ENCODE results near the gene TMEM156.
"Not testable (repeated sequence)": the region's sequence is repeated elsewhere in the genome, so short reads cannot be mapped to it uniquely, and the experiment has no call there.

Gene TMEM156

DNA sequence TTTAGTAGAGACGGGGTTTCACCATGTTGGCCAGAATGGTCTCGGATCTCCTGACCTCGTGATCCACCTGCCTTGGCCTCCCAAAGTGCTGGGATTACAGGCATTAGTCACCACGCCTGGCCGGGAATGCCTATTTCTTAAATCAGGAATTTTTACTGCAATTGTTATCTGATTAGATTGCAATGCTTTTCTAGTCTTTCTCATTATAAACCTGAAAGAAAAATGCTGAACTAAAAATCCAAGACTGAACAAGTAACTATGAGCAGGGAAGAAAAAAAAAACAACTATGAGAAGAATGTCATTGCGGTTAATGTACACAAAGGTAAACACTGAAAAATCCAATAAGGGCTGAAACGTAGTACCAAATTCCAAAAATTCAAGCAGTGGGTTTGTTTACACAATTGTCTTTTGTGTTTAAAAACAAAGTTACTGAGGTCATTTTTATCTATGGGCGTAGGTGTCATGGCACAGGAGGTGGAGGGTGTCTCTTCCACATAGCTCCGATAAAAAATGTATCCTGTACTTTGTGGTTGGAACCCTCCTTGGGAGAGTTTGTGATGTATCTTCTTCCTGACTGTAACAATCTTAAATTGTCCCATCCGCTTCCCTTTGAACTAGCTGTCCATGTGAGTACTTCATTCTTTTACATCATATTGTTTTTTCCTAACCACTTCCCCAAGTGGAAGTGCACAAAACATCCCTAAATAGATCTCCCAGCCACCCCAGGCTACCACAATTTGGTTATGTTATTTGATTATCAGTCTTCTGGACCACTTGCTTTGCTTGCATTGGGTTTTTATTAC, 11.1 kb upstream of the TMEM156 start:
- no peak for DNase-seq

- no peak for DNase-seq
Observed at GRCh38 chr4:39042366-39042765, 10.2 kb upstream of the TMEM156 start.

DNA sequence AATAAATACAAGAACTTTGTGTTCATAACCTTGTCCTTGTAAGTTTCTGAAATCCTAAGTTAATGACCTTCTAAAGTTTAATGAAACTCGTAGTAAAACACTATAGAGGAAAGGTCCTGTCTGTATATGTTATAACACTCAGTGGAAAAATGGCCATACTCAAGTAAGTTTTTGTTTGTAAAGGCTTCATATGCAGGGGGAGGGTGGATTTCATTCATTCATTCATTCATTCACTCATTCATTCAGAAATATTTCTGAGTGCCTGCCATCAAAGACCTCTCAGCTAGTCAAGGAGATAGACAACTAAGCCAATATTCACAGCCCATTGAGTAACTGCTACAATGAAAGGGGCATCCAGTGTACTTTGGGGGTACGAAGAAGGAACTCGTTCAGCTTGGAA, 6.9 kb upstream of the TMEM156 start:
- DNase-seq: no peak

DNA sequence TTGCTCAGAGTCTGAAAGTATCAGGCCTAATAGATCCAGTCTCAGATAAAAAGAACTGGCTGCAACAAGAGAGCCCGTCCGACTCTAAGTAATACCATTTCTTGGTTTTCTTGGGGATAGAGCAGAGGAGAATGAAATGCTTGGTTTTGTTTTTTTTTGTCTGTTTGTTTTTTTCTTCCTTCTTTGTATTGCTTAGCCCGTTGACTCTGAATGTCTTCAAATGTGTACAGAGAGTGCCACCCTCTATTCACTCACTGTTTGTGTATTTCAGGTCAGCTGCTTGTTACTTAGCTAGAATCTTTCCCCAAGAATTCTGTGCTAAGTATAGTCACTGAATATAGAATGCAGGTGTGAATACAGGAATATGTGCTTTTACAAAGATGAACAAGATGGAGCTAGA, 5.7 kb upstream of the TMEM156 start:
- DNase-seq: no peak

DNA sequence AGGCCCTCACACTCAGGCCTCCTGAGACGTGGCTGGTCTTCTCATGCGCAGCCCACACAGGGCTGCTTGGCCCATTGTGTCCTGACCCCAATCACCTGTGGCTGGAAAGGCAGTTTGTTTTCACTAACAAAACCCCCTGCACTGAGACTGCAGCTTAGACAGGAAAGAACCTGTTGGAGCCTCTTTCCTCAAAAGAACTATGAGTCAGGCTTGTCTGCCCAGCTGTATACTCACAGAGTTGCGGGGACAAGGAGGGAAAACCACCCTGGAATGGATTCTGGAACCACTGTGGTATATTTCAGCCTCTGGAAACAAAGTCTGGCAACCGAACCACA, 5.2 kb upstream of the TMEM156 start:
- DNase-seq: no peak

DNA sequence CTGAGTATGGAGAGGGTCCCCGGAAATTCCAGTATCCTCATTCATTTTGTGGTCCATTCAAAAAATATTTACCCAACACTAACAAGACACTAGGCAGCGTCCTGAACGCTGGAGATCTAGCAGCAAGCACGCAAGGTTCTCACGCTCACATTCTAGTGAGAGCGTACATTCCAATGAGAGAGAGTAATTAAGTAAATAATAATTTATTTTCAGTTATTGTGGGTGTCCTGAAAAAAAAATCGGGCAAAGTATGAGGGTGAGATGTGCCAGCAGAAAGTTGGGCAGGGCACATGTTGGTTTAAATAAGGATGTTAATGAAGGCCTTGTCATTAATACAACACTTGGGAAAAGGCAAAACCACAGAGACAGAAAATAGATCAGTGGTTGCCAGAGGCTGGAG, 4.0 kb upstream of the TMEM156 start:
- DNase-seq: no peak

DNA sequence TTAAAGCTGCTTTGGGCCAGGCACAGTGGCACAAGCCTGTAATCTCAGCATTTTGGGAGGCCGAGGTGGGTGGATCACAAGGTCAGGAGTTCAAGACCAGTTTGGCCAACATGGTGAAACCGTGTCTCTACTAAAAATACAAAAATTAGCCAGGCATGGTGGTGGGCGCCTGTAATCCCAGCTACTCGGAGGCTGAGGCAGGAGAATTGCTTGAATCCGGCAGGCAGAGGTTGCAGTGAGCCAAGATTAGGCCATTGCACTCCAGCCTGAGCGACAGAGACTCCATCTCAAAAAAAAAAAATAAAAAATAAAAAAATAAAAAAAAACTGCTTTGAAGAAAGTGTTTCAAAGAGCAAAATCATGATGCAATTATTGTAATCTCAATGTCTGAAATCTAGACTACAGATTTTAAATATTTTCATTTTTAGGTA, 604 bp downstream of the TMEM156 start:
- DNase-seq: not testable (repeated sequence)

DNA sequence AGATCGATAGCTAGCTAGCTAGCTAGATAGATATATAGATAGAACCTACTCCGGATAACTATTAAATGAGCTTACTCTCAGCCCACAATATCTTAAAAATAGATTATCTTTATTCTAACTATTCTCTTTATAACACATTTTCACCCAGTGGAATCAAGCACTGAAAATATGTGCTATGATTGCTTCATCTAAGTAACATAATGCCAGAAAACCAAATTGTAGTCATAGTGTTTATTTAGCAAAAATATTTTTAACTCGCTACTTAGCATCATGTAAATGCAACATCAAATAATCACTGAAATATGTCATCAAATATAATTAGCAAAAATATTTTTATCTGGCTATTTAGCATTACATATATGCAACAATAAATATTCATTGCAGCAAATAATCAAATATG, 1.5 kb downstream of the TMEM156 start:
- DNase-seq: no peak

DNA sequence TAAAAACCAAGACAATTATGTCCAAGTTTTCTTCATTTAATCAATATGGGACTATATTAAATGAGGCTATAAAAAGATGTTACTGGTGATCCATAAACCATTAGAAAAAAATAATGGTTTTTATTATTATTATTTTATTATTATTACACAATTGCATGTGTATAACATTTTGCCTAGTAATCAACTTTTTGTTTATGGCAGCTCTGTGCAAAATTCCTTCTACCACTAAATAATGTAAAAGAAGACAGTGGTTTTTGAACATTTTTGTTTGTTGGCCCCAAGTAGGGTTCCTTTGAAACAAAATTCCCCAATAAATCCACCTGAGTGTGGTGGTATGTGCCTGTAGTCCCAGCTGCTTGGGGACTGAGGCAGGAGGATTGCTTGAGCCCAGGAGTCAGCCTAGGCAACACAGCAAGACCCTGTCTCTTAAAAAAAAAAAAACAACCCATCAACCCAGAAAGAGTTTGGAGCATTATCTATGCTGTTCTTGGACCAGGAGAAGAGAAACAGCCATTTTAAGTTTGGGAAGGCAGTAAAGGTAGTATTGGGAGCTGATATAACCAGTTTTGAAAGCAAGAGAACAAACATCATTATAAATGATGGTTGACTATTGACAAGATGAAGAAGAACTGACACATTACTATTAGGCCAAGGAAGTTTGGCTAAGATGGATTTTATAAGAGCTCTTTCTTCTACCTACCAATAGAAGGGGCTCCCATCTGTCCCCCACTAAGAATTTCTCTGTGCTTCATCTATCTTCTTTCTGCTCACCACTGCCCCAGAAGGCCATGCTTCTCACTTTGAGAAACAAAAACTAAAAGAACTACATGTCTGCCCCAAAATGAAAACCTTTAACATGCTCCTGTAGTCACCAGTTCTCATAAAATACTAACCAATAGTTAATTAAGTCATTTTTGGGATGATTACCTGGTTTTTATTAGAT, 2.2 kb downstream of the TMEM156 start:
- peak in 1 of 2 donors; percentile 9 for DNase-seq

GRCh38 chr4:39026096-39026495, 6.1 kb downstream of the TMEM156 start:
- DNase-seq: no peak

- no peak for DNase-seq
Observed at GRCh38 chr4:39025552-39026085, 6.6 kb downstream of the TMEM156 start.

DNA sequence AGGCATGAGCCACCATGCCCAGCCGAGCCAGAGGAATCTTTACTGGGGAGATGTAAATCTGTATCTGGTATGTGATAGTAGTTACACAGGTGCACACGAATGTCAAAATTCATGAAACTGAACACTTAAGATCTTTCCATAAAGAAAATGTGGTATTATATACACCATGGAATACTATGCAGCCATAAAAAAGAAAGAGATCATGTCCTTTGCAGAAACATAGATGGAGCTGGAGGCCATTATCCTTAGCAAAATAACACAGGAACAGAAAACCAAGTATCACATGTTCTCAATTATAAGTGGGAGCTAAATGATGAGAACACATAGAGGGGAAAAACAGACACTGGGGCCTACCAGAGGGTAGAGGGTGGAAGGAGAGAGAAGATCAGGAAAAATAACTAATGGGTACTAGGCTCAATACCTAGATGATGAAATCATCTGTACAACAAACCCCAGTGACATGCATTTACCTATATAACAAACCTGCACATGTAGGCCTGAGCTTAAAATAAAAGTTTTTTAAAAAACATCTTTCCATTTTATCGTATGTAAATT, 7.8 kb downstream of the TMEM156 start:
- DNase-seq: no peak

DNA sequence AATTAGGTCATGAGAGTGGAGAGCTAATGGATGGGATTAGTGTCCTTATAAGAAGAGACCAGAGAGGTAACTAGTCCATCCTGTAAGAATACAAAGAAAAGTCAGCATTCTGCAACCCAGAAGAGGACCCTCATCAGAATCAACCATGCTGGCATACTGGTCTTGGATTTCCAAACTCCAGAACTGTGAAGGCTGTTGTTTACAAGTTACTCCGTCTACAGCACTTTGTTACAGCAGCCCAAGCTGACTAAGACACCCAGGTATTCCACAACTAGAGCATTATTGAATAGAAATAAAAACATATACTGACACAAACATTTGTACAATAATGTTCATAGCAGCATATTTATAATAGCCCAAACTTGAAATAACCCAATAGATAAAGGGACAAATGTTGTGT, 9.2 kb downstream of the TMEM156 start:
- DNase-seq: no peak

DNA sequence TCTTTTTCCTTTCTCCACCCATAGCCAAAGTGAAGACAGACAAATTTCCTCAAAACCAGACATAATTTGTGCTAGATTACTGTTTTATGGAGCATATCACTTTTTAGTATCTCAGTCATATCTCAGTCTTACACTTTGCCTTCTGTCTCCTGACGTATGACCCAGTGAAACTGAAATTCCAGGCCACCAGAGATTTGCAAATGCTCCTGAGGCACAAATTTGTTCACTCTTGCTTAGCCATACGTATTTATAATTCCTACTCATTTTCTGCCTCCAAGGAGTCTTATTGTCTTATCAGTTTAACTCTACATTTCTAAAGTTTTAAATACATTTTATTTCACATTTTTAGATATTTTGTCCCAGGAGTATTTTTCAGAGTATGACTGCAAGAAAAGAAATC, 10.0 kb downstream of the TMEM156 start:
- no peak for DNase-seq

- DNase-seq: no peak
Observed at GRCh38 chr4:39021631-39022030, 10.6 kb downstream of the TMEM156 start.

DNA sequence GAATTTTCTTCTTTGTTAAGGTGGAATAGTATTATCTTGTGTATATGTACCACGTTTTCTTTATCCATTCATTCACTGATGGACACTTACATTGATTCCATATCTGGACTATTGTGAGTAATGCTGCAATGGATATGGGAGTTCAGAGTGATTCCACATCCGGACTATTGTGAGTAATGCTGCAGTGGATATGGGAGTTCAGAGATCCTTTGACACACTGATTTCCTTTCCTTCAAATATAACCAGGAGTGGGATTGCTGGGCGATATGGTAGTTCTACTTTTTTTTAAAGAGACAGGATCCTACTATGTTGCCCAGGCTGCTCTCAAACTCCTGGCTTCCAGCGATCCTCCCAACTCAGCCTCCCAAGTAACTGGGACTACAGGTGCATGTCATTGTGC, 12.1 kb downstream of the TMEM156 start:
- DNase-seq: no peak

DNA sequence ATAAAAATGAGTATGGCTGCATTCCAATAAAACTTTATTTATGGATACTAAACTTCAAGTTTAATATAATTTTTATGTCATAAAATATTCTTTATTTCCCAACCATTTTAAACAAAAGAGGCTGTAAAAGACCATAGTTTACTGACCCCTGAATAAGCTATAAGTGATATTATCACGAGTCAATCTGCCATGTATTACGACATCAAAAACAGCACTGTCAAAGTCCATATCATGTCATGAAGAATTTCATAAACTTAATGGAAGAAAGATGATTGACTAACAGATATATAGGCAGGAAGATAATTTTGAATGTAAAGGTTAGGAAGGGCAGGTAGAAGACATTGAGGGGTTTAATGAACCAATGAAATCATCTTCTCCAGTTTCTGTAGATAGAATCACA, 18.2 kb downstream of the TMEM156 start:
- no peak for DNase-seq

DNA sequence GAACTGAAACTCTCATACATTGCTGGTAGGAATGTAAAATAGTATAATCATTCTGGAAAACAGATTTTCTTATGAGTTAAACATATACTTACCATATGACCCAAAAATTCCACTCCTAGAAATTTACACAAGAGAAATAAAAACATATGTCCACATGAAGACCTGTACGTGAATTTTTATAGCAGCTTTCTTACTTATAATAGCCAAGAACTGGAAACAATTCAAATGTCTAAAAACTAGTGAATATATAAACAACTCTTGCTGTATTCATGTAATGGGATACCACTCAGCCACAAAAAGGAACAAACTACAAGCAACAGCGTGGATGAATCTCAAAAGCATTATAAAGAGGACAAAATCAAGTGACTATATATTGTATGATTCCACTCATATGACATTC, 27.5 kb downstream of the TMEM156 start:
- no peak for DNase-seq

GRCh38 chr4:39002058-39002457, 30.2 kb downstream of the TMEM156 start:
- not testable (repeated sequence) for DNase-seq

- no peak for DNase-seq
Observed at GRCh38 chr4:38995660-38996005, 36.6 kb downstream of the TMEM156 start.

DNA sequence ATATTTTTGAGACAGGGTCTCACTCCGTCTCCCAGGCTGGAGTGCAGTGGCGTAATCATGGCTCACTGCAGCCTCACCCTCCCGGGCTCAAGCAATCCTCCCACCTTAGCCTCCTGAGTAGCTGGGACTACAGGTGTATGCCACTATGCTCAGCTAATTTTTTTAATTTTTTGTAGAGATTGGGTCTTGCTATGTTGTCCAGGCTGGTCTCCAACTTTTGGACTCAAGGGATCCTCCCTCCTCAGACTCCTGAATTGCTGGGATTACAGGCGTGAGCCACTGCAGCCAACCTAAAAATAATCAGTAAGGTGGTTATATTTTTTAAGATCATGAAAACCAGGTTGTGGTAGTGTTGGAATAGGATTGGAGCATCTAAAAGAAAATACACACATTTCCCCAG, 38.1 kb downstream of the TMEM156 start:
- no peak for DNase-seq

DNA sequence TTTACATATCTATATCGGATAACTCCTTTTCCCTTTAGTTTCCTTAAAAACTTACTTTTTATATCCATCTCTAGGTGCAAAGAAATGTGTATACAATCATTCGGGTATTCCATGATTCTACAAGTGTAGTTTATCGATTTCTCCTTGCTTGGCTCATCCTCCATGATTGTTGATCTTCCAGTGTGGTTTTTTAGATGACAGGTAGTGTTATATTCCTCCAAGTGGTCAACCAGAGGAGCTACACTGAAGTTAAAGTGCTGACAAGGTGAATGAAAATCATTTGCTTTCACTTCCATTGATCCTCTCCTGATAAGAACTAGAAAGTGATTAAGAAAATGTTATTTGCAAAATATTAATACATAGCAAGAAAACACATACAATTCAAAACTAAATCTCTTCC, 38.5 kb downstream of the TMEM156 start:
- no peak for DNase-seq

- no peak for DNase-seq
Observed at GRCh38 chr4:38990241-38990640, 42.0 kb downstream of the TMEM156 start.

GRCh38 chr4:38989487-38989886, 42.7 kb downstream of the TMEM156 start:
- no peak for DNase-seq
